Esophagus muscularis mucosa (tissue), 4 donors: ENCODE data around the gene LAMA3.

Experiments
- CTCF ChIP-seq, 3 experiments: fragments of 200-600 bp in 2 of 3; fragments of 450-650 bp in 1 of 3; sonication (generic) in 2 of 3; IDR thresholded peaks; one replicate each; pipeline ENCODE4 v1.5.1; 2017 to 2019; ENCODE audit warnings: antibody characterized with exemption in 3 of 3, mild to moderate bottlenecking in 2 of 3, moderate library complexity in 1 of 3
- EP300 ChIP-seq: sonication (generic); formaldehyde crosslinking; IDR thresholded peaks from one replicate; pipeline ENCODE4 v1.6.1; 2017; ENCODE audit warnings: antibody characterized with exemption
- POLR2A ChIP-seq: fragments of 450-650 bp; IDR thresholded peaks from one replicate; pipeline ENCODE4 v1.6.1; 2017; ENCODE audit warnings: antibody characterized with exemption, moderate library complexity, mild to moderate bottlenecking, low read depth

- TF ChIP-seq POLR2A: no peak
- no peak for TF ChIP-seq CTCF (IDR thresholded peaks at IDR 0.05)
- no peak for TF ChIP-seq EP300
Measured at GRCh38 chr18:23977103-23977502, 287.9 kb downstream of the LAMA3 start.
